IMR-90 (cell line): ENCODE data around the gene GABRR3.

Experiments used
- BHLHE40 ChIP-seq: fragments of 150-350 bp; IDR thresholded peaks from 2 replicates; pipeline ENCODE4 v1.6.1; 2016; ENCODE audit warnings: mild to moderate bottlenecking, low read depth, low read length
- CEBPB ChIP-seq: IDR thresholded peaks from 2 replicates; pipeline ENCODE4 v1.6.1; 2012; ENCODE audit warnings: low read depth, low read length, improper control_type of control experiment
- CTCF ChIP-seq: conservative IDR thresholded peaks from 2 replicates; pipeline ENCODE4 v1.5.1; 2012; ENCODE audit warnings: mild to moderate bottlenecking, low read depth, low read length, improper control_type of control experiment
- ELK1 ChIP-seq: fragments of 150-350 bp; IDR thresholded peaks from 2 replicates; pipeline ENCODE4 v1.6.1; 2016; ENCODE audit warnings: low read depth, mild to moderate bottlenecking, low read length, moderate library complexity, borderline replicate concordance
- MAFK ChIP-seq: IDR thresholded peaks from 2 replicates; pipeline ENCODE4 v1.6.1; 2012; ENCODE audit warnings: low read depth, low read length, improper control_type of control experiment
- MXI1 ChIP-seq: IDR thresholded peaks from 2 replicates; pipeline ENCODE4 v1.6.1; 2012; ENCODE audit warnings: low read depth, mild to moderate bottlenecking, low read length, moderate library complexity, borderline replicate concordance
- NFE2L2 ChIP-seq: fragments of 150-350 bp; IDR thresholded peaks from 2 replicates; pipeline ENCODE4 v1.6.1; 2016; ENCODE audit warnings: low read depth, mild to moderate bottlenecking, low read length
- POLR2A ChIP-seq: IDR thresholded peaks from 2 replicates; pipeline ENCODE4 v1.6.1; 2012; ENCODE audit warnings: mild to moderate bottlenecking, low read depth, low read length
- RAD21 ChIP-seq: IDR thresholded peaks from 2 replicates; pipeline ENCODE4 v1.6.1; 2012; ENCODE audit warnings: low read length, improper control_type of control experiment
- RCOR1 ChIP-seq: IDR thresholded peaks from 2 replicates; pipeline ENCODE4 v1.6.1; 2012; ENCODE audit warnings: mild to moderate bottlenecking, low read length, improper control_type of control experiment; ENCODE audit not compliant: insufficient replicate concordance
- RFX5 ChIP-seq: IDR thresholded peaks from 2 replicates; pipeline ENCODE4 v1.8.0; 2012; ENCODE audit warnings: low read depth, mild to moderate bottlenecking, low read length, moderate library complexity
- SMC3 ChIP-seq: fragments of 150-350 bp; IDR thresholded peaks from 2 replicates; pipeline ENCODE4 v1.6.1; 2016; ENCODE audit warnings: low read depth, mild to moderate bottlenecking, antibody characterized with exemption, low read length, moderate library complexity
- USF2 ChIP-seq: fragments of 150-350 bp; IDR thresholded peaks from 2 replicates; pipeline ENCODE4 v1.6.1; 2017; ENCODE audit warnings: mild to moderate bottlenecking, antibody characterized with exemption, low read length, low read depth

- TF ChIP-seq CTCF, result no peak
- no peak for TF ChIP-seq RCOR1
- TF ChIP-seq POLR2A, result no peak
- no peak for TF ChIP-seq MAFK
- TF ChIP-seq BHLHE40, result no peak
- TF ChIP-seq SMC3, result no peak
- TF ChIP-seq MXI1, result no peak
- no peak for TF ChIP-seq USF2
- TF ChIP-seq CEBPB, result no peak
- TF ChIP-seq RAD21, result no peak
- TF ChIP-seq NFE2L2, result no peak
- TF ChIP-seq ELK1, result no peak
- TF ChIP-seq RFX5, result no peak
Observed at GRCh38 chr3:98004721-98005120, 30.4 kb downstream of the GABRR3 start.
